GM21825 (cell line): ENCODE results near the gene TTC12.
A peak's percentile ranks its signal among the peaks of the same experiment; 100 is the strongest.

Experiments
- ATAC-seq: cut with Tn5 transposase; IDR thresholded peaks from one replicate; pipeline ENCODE4 v1.9.1; 2021; ENCODE audit warnings: mild to moderate bottlenecking, moderate library complexity; ENCODE audit not compliant: unreplicated experiment

Gene TTC12

DNA sequence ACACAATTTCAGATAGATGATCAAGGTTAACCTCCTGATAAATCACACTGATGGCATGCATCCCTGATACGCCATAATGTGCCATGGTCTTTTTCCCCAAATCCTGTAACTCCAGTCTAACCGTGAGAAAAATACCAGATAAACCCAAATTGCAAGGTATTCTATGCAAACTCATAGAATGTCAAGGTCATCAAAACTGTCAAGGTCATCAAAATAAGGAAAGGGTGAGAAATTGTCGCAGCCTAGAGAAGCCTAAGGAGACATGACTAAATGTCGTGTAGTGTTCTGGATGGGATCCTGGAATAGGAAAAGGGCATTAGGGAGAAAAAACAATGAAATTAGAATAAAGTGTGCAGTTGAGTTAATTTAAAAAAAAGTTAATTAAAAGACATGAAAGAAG, 4.7 kb downstream of the TTC12 start:
- ATAC-seq, result no peak

- ATAC-seq, result no peak
These were observed 7.8 kb downstream of the TTC12 start for GRCh38 chr11:113322158-113322557.

GRCh38 chr11:113324250-113324649, 9.9 kb downstream of the TTC12 start:
- ATAC-seq, result no peak

GRCh38 chr11:113329725-113330124, 15.3 kb downstream of the TTC12 start:
- no peak for ATAC-seq

DNA sequence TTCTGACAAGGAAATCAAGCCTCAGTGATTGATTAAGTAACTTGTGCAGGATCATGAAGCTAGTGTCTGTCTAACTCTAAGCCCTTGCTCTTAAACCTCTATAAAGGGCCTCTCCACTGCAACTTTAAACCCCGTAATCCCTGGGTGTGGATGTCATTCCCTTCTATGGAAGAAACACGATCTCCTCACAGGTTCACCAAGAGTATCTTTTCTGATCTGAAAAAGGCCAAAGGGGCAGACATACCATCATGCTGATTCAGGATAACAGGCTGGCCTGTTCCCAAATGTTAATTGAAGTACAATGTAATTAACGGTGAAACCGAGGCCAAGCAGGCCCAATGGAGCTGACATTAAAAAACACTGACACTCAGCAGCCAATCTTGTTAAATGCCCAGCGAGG, 17.1 kb downstream of the TTC12 start:
- ATAC-seq, result no peak

DNA sequence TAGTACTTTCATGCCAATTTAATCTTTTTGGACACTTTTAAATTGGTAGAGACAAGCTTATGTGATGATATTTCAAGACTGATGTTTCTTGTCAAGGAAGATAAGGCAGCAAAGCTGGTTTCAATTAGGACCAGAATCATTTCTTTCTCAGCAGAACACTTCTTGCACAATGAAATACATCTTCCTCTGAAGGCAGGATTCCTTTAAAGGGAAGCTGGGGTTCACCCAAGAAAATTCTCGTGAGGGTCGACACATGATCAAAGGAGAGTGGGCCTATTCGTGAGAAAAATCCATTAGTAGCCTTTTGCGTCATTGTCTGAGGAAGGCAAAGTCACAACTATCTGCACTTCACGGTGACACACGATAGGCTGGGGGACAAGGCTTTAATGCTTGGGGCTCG, 17.6 kb downstream of the TTC12 start:
- no peak for ATAC-seq

DNA sequence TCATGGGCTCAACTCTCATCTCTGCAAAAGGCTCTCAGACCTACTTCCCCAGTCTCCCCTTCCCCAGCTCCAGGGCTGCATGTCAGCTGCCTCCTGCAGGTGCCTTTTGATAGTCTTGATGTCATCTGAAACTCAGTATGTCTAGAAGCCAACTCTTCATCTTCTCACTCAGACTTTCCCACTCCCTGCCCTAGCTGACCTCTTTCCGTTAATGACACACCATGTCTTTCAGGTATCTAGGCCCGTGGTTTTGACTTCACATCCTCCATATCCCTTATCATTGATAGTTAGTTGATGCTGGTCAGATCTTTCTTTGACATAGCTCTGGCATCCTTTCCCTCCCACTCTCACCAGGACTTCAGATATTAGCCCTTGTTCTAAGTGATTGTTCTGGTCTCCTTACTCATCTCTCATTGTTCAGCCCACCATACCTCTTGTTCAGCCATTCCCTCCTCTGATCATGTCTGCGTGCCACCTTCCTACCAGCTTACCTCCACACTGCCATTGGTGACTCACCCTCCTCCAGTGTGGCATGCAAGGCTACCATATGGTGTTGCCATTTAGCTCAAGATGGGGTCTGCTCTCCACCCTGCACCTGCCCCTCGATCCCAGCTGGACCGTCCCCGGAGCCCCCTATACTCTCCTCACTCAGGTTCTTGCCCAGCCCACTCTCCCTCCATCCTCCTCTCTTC, 18.4 kb downstream of the TTC12 start:
- no peak for ATAC-seq

DNA sequence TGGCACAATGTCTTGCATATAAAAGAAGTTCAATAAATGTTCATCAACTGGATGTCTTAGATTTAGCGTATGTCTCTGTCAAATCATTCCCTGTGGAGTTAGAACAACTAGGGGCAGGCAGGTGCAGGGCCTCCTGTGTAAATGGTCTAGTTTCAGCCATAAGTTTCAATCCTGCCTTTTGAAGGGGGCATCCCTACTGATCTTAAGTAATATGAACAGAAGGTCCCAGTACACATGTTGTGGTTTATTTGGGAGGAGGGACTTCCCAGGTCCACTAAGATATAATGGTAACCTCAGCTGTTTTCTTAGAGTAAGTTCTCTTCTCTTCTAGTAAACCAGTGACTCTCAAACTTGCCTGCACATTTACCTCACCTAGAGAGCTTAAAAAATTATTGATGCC, 19.8 kb downstream of the TTC12 start:
- ATAC-seq, result peak; percentile 68

GRCh38 chr11:113338730-113339129, 24.3 kb downstream of the TTC12 start:
- no peak for ATAC-seq

DNA sequence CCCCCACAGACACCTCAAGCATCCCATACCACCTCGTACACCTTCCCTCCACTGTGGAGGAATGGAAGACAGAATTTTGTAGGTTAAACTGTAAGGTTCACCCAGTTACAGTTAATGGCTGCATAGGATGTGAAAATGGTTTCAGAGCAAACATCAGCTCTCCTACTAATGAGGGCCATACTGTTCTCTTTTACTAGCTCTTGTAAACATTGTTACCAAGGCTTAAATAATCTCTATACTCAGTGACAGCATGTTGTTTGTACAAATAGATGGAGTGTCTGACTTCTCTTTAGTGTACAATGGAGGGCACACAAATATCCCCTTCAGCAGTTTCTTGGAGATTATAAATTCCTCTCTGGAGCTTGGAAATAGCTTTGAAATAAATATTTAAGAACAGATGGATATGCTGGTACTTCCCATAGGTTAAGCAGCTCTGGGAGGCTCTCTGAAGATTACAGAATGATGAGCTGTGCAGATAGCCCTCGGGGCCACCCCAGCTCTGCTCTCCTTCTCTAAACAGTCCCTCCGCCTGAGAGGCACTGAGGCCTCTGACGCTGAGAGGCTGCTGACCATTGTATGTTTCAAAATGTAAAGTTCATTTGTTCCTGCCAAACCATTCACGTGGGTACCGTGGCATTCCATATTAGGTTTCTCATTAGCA, 25.7 kb downstream of the TTC12 start:
- ATAC-seq, result no peak

- ATAC-seq, result no peak
These were observed 27.2 kb downstream of the TTC12 start for GRCh38 chr11:113341388-113342165.

DNA sequence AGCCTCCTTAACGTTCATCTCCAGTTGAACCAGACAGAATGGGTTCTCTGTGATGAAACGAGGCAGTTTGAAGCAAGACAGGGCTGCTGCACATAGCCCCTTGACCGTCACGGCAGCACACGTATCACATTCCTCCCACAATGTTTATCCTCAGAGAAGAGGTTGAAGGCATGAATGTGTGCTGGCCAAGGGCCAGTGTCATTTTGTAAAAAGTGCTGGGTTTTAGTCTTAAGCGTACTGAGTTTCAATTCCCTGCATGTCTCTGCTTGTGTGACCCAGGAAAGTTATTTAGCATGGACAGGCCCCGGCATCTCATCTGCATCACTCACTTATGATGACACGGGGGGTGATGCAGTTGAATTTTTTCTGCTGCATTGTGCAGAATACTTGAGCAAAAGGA, 31.6 kb downstream of the TTC12 start:
- no peak for ATAC-seq

DNA sequence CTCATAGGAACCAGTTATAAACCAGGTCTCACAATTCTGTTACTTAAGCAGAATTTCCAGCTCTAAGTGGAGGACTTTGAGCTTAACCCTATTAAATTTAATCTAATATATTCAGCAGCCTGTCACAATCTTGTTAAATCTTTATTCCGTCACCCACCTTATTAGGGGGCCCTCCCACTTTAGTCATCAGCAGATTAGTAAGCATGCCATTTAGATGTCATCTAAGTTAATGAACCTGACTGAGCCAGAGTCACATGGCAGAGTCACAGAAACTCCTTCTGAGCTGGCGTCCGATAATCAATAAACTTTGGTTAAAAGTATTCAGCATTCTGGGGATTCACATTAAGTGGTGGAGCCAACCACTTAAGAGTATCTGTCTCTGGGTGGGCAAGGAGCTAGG, 35.1 kb downstream of the TTC12 start:
- no peak for ATAC-seq

DNA sequence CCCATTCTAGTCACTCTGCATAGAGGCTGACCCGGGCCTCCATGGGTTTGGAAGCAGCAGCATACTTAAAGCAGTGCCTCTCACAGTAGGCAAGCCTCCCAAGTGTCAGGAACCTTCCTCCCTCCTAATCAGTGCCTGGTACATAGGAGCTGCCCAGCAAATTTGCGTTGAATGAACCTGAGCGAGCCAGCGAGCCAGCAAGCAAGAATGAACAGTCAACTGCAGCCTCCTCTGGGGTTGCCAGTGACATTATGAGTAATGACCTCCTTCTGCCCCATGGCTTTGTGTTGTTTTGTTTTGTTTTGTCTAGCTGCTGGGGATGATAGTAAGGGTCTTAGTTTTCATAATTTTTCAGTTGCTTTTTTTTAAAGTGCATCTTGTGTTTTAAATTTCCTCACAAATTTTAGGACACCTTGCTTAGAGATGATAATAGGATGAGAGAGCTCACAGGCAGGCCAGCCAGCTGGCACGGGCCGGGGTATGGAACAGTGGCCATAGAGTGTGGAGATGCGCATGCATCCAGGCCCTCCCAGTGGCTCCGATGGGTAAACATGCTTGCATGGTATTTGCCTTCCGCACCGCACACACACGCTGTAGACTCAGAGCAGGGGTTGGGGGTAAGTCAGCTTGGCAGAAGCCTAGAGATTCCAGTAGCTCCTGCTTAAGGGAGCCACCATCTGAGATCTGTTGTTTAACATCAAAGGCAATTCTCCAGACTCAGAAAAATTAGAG, 36.1 kb downstream of the TTC12 start:
- ATAC-seq, result no peak

GRCh38 chr11:113351068-113351450, 36.7 kb downstream of the TTC12 start:
- no peak for ATAC-seq

DNA sequence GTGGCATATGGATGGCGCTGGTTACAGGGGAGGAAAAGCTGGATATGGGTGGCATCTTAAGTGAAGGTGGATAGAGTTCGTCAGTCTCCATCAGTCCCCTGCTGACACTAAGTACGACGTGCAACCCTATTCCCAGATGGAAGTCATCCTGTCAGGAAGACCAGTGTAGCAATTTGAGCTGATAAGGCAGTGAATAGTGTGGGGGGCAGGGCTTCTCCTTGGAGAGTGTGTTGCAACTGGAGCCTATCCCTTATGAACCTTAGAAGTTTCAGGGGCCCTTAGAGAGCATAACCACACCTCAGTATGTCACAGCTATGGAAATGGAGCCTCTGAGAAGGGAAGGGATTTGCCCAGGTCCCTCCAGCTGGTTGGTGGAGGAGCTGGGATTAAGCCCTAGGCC, 37.1 kb downstream of the TTC12 start:
- no peak for ATAC-seq

GRCh38 chr11:113356203-113356602, 41.8 kb downstream of the TTC12 start:
- no peak for ATAC-seq

- no peak for ATAC-seq
These were observed 49.0 kb downstream of the TTC12 start for GRCh38 chr11:113363406-113363805.

DNA sequence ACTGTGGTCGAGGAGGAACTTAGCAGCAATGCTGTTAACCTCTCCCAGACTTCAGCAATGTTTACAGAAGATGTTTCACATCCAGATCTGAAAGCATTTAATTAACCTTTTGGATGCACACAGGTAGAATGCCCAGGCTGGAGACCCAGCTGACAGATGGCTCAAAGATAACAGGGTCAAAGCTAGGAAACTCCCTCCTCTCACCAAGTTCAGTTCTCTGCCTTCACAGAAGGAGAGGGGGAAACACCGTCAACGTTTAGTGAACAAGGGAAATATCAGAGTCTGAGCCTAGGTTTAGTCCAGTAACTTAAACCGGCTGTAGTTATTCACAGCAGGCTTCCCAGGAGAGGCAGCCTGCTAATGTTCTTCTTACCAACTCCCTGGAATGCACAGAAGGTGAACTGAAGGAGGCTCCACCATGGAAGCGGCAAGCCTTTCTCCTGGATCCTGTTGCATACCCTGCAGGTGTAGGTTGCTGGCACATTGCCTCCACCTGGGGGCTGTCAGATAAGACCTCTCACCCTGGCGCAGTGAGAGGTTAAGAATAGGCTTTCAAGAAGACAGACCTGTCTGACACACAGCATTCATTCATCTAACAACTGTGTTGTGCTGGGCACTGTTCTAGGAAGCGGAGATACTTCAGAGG, 49.7 kb downstream of the TTC12 start:
- no peak for ATAC-seq

DNA sequence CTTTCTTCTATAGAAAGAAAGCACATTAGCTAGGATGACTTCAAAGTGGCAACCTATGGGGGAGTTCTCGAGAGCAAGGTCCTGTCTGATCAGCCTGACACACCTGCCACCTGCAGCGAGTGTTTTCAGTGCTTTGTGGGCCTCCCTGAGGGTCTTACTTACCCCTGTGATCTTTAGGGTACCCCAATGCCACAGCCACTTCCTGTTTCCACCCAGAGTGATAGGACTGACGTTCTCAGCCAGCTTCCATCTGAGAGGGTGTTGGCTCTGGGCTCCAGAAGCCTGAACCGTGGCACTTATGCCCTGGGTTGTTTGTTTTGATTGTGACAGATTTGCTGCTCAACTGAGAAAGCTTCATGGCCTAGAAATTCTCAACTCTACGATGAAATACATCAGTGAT, 51.5 kb downstream of the TTC12 start:
- ATAC-seq, result no peak

- no peak for ATAC-seq
These were observed 55.0 kb downstream of the TTC12 start for GRCh38 chr11:113369411-113369810.
